HepG2 (cell line): Measurements from ENCODE around the gene MGAT5. TPM values are rescaled to one million over a fixed set of nuclear protein-coding genes. Genes with fewer than 3 reads are reported as not detected.

Source experiments
- ATAC-seq: fragments of 200-7000 bp; cut with Tn5 transposase; 3 replicates; pipeline ENCODE4 v1.9.1; 2020; ENCODE audit warnings: mild to moderate bottlenecking, moderate library complexity
- BruUV-seq: library from RNA; stranded (reverse); fragments of 400-500 nt; replicated peaks from 2 replicates; lab custom pipeline; 2021; lab: Mats Ljungman, UMichigan
- CTCF ChIA-PET: fragments of 300-600 bp; formaldehyde crosslinking; extraction: SDS; loops from one replicate; lab custom pipeline; 2021; ENCODE audit warnings: low total read pairs, inconsistent platforms, low intra/inter-chr PET ratio; lab: Yijun Ruan, JAX
- POLR2A ChIA-PET: fragments of 350-600 bp; sonication (Branson Sonifier 250); formaldehyde crosslinking; loops from one replicate; lab custom pipeline; 2020; ENCODE audit warnings: antibody characterized with exemption, inconsistent platforms; lab: Yijun Ruan, JAX
- DNase-seq: peaks from one replicate; pipeline ENCODE4 v3.0.0-alpha.2; 2015; ENCODE audit warnings: low spot score
- FAIRE-seq: peaks from 3 replicates; lab custom pipeline; 2011; peaks lifted over from hg19 to GRCh38; lab: Jason Lieb, UNC
- H2AFZ ChIP-seq: one replicate; pipeline ENCODE4 v1.6.1; 2011; ENCODE audit warnings: low read length, inconsistent platforms
- H3K27ac ChIP-seq: fragments of 300-600 bp; 3 replicates; pipeline ENCODE4 v1.8.0; 2011; ENCODE audit warnings: mixed run types, mild to moderate bottlenecking, mixed read lengths, low read length, inconsistent platforms; ENCODE audit not compliant: insufficient read depth; ENCODE audit errors: extremely low read length
- H3K27me3 ChIP-seq, 2 experiments: fragments of 200-600 bp in 1 of 2; 2 replicates in 1 of 2; 3 replicates in 1 of 2; pipeline versions ENCODE4 v1.6.0 to v1.8.0; 2011; ENCODE audit warnings: low read length in 2 of 2, mild to moderate bottlenecking in 2 of 2, moderate library complexity in 2 of 2, inconsistent platforms in 1 of 2; ENCODE audit not compliant: insufficient read depth in 2 of 2, control insufficient read depth in 1 of 2
- H3K36me3 ChIP-seq, 2 experiments: fragments of 200-600 bp in 1 of 2; replicated peaks in 1 of 2; 2 replicates in 1 of 2; 3 replicates in 1 of 2; pipeline versions ENCODE4 v1.5.1 to v1.8.0; 2011; ENCODE audit warnings: low read length in 2 of 2, inconsistent platforms in 1 of 2; ENCODE audit not compliant: insufficient read depth in 2 of 2, control insufficient read depth in 1 of 2
- H3K4me1 ChIP-seq: 2 replicates; pipeline ENCODE4 v1.5.1; 2012; ENCODE audit warnings: low read length, inconsistent platforms; ENCODE audit not compliant: insufficient read depth
- H3K4me2 ChIP-seq: 2 replicates; pipeline ENCODE4 v1.6.0; 2011; ENCODE audit warnings: low read depth, low read length, inconsistent platforms
- H3K4me3 ChIP-seq, 3 experiments: fragments of 200-600 bp in 1 of 3; sonication (generic), shearing (Covaris generic) in 1 of 3; replicated peaks in 1 of 3; 2 replicates each; pipeline ENCODE4 v1.5.1; 2011 to 2016; ENCODE audit warnings: low read length in 3 of 3, inconsistent platforms in 2 of 3, low read depth in 2 of 3, mild to moderate bottlenecking in 2 of 3, control low read depth in 1 of 3, mixed read lengths in 1 of 3; ENCODE audit not compliant: insufficient read depth in 1 of 3
- H3K79me2 ChIP-seq: one replicate; pipeline ENCODE4 v1.6.1; 2011; ENCODE audit warnings: low read length, inconsistent platforms; ENCODE audit not compliant: insufficient read depth
- H3K9ac ChIP-seq: 2 replicates; pipeline ENCODE4 v1.6.0; 2011; ENCODE audit warnings: mild to moderate bottlenecking, low read depth, low read length, inconsistent platforms; ENCODE audit not compliant: insufficient read depth
- H3K9me3 ChIP-seq: 2 replicates; pipeline ENCODE4 v1.5.1; 2012; ENCODE audit warnings: mild to moderate bottlenecking, low read length
- H4K20me1 ChIP-seq: 2 replicates; pipeline ENCODE4 v1.6.0; 2011; ENCODE audit warnings: inconsistent platforms, mild to moderate bottlenecking, low read length, moderate library complexity; ENCODE audit not compliant: insufficient read depth
- GFI1 ChIP-seq: sonication (generic); formaldehyde crosslinking; IDR thresholded peaks from 2 replicates; pipeline ENCODE4 v1.5.0; 2020; ENCODE audit warnings: missing genetic modification reagents, mild to moderate bottlenecking, borderline replicate concordance
- HNF1B ChIP-seq: sonication (generic); formaldehyde crosslinking; IDR thresholded peaks from 2 replicates; pipeline ENCODE4 v1.5.1; 2020; ENCODE audit warnings: mild to moderate bottlenecking, moderate library complexity, missing genetic modification reagents
- HOXD1 ChIP-seq: sonication (generic); formaldehyde crosslinking; IDR thresholded peaks from 2 replicates; pipeline ENCODE4 v1.5.0; 2020; ENCODE audit warnings: missing genetic modification reagents
- IRF2 ChIP-seq: IDR thresholded peaks from 2 replicates; pipeline ENCODE4 v1.6.1; 2018; ENCODE audit warnings: missing genetic modification reagents, missing compliant biosample characterization
- PAWR ChIP-seq: sonication (generic); formaldehyde crosslinking; IDR thresholded peaks from 2 replicates; pipeline ENCODE4 v1.4.0; 2020; ENCODE audit warnings: missing genetic modification reagents, mild to moderate bottlenecking, borderline replicate concordance
- RAD21 ChIP-seq: fragments of 450-650 bp; formaldehyde crosslinking; IDR thresholded peaks from 2 replicates; pipeline ENCODE4 v1.5.0; 2020; ENCODE audit warnings: mild to moderate bottlenecking
- RAD51 ChIP-seq: fragments of 450-650 bp; IDR thresholded peaks from 2 replicates; pipeline ENCODE4 v1.6.1; 2016; ENCODE audit warnings: borderline replicate concordance
- SMC3 ChIP-seq: IDR thresholded peaks from 2 replicates; pipeline ENCODE4 v1.6.1; 2011; ENCODE audit warnings: low read length, improper control_type of control experiment
- SOX6 ChIP-seq, 2 experiments: fragments of 450-650 bp in 1 of 2; sonication (generic) in 1 of 2; formaldehyde crosslinking in 1 of 2; IDR thresholded peaks; 2 replicates each; pipeline versions ENCODE4 v1.4.0 to v1.6.1; 2017 to 2020; ENCODE audit warnings: antibody characterized with exemption in 1 of 2, mild to moderate bottlenecking in 1 of 2, missing genetic modification reagents in 1 of 2
- STAG1 ChIP-seq: sonication (generic); formaldehyde crosslinking; IDR thresholded peaks from 2 replicates; pipeline ENCODE4 v1.4.0; 2020; ENCODE audit warnings: missing genetic modification reagents
- TEAD3 ChIP-seq: optimal IDR thresholded peaks from 2 replicates; pipeline ENCODE3; 2016; ENCODE audit warnings: borderline replicate concordance
- THAP11 ChIP-seq: IDR thresholded peaks from 2 replicates; pipeline ENCODE4 v1.6.1; 2016; ENCODE audit warnings: missing biosample characterization, missing genetic modification reagents
- XRCC5 ChIP-seq: fragments of 200-400 bp; formaldehyde crosslinking; optimal IDR thresholded peaks from 2 replicates; pipeline ENCODE3; 2017; ENCODE audit warnings: mild to moderate bottlenecking, low read length
- ZNF205 ChIP-seq: IDR thresholded peaks from 2 replicates; pipeline ENCODE4 v1.6.1; 2018; ENCODE audit warnings: missing biosample characterization, missing genetic modification reagents
- ZNF335 ChIP-seq: sonication (generic); formaldehyde crosslinking; IDR thresholded peaks from 2 replicates; pipeline ENCODE4 v1.4.0; 2020; ENCODE audit warnings: missing genetic modification reagents
- ZNF614 ChIP-seq: IDR thresholded peaks from 2 replicates; pipeline ENCODE4 v1.6.1; 2018; ENCODE audit warnings: missing biosample characterization, missing genetic modification reagents, inconsistent platforms, borderline replicate concordance
- WGBS: methylation state at CpG from one replicate; pipeline ENCODE4 v1.1.6; 2017; ENCODE audit warnings: low lambda C conversion rate; 5-methylcytosine and 5-hydroxymethylcytosine counted together
- in situ Hi-C: cut with HindIII; loops from 2 replicates; pipeline ENCODE4 v1.10.0; 2017; ENCODE audit warnings: low pct_unique_long_range_greater_than_20kb; ENCODE audit not compliant: extremely low pct_ligation_motif_present
- intact Hi-C: fragments of 100-400 bp; cut with micrococcal nuclease; formaldehyde crosslinking; loops from one replicate; pipeline ENCODE4 v1.10.0; 2022; ENCODE audit not compliant: unreplicated experiment
- polyA plus RNA-seq, 8 experiments: library from polyadenylated mRNA; depleted of rRNA in 3 of 8; stranded (reverse) in 7 of 8; unstranded in 1 of 8; fragments of >200 nt; fragmentation: Illumina TruSeq in 4 of 8; extraction: Trizol in 4 of 8; gene quantifications; 2 replicates each; pipeline versions ENCODE4 v1.2.1 to v1.2.3, GENCODE V29; 2011 to 2016; ENCODE audit warnings: low read depth in 4 of 8, missing spikeins in 1 of 8, mixed read lengths in 1 of 8; ENCODE audit not compliant: insufficient read depth in 1 of 8
- total RNA-seq, 5 experiments: library from RNA; depleted of rRNA; stranded (reverse); fragments of >200 nt; fragmentation: Illumina TruSeq; extraction: Trizol; gene quantifications; 2 replicates each; pipeline ENCODE4 v1.2.3, GENCODE V29; 2016; ENCODE audit warnings: low read depth in 1 of 5
- TF ChIP-seq, protein P1 (sequence below): sonication (generic); formaldehyde crosslinking; IDR thresholded peaks from 2 replicates; pipeline ENCODE4 v1.5.0; 2020; ENCODE audit warnings: mild to moderate bottlenecking, missing genetic modification reagents, moderate library complexity

The MGAT5 gene
- total and polyA plus RNA-seq, 2 of the 13 experiments (the other 11 are each of a cell fraction or from before 2014, with no cell fraction given) = 33.1 to 60.2 TPM

GRCh38 chr2:134207589-134208209, 46.2 kb upstream of the MGAT5 start:
- ChIA-PET CTCF (interaction anchor here (1.7 to 4.0 kb wide), 2 partner anchors 89 to 321 kb away, joined by 10 to 60 read pairs; no protein-coding TSS in a partner anchor), POLR2A (interaction anchor here (1.1 kb wide), 1 partner anchor 89 kb away, joined by 8 read pairs; no protein-coding TSS in a partner anchor)
- TF ChIP-seq ZNF614 (CRISPR knock-in tag) (0 out of 2 replicates have a peak, but pooled peaks have one; percentile 25), ZNF205 (0 out of 2 replicates have a peak, but pooled peaks have one; percentile 20), THAP11 (peak; percentile 38; the same call in 1 of the 2 replicates), SMC3 (peak; percentile 94), STAG1 (CRISPR knock-in tag) (peak; percentile 83), HOXD1 (CRISPR knock-in tag) (no peak), SOX6 (IDR thresholded peaks at IDR 0.05) (no peak), SOX6 (CRISPR knock-in tag; IDR thresholded peaks at IDR 0.05) (peak; percentile 33; the same call in 1 of the 2 replicates), HNF1B (no peak), RAD21 (CRISPR knock-in tag) (peak; percentile 81), ZNF335 (CRISPR knock-in tag) (no peak), RAD51 (no peak), XRCC5 (peak; percentile 45), PAWR (CRISPR knock-in tag) (no peak), GFI1 (CRISPR knock-in tag) (no peak), IRF2 (CRISPR knock-in tag) (0 out of 2 replicates have a peak, but pooled peaks have one; percentile 47), TEAD3 (CRISPR knock-in tag) (peak; percentile 10)
- TF ChIP-seq, protein P1, sequence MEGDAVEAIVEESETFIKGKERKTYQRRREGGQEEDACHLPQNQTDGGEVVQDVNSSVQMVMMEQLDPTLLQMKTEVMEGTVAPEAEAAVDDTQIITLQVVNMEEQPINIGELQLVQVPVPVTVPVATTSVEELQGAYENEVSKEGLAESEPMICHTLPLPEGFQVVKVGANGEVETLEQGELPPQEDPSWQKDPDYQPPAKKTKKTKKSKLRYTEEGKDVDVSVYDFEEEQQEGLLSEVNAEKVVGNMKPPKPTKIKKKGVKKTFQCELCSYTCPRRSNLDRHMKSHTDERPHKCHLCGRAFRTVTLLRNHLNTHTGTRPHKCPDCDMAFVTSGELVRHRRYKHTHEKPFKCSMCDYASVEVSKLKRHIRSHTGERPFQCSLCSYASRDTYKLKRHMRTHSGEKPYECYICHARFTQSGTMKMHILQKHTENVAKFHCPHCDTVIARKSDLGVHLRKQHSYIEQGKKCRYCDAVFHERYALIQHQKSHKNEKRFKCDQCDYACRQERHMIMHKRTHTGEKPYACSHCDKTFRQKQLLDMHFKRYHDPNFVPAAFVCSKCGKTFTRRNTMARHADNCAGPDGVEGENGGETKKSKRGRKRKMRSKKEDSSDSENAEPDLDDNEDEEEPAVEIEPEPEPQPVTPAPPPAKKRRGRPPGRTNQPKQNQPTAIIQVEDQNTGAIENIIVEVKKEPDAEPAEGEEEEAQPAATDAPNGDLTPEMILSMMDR (CRISPR knock-in tag) = peak; percentile 81
- WGBS = 78% methylated on average over 4 of the region's 5 CpGs
- Histone ChIP-seq H3K9me3 (no peaks in the 10 kb centered on the region), H3K27ac (no peak overlapping the region), H3K4me3 (no peak overlapping the region), H3K27me3 (no peaks in the 10 kb centered on the region), H2AFZ (no peak overlapping the region), H3K4me2 (no peak overlapping the region), H3K36me3 (no peaks in the 10 kb centered on the region; a peak in 1 of 5 replicates), H3K4me1 (peaks cover 17% of the 10 kb centered on the region), H3K79me2 (peaks cover 28% of the 10 kb centered on the region), H3K9ac (no peak overlapping the region), H4K20me1 (peaks cover 16% of the 10 kb centered on the region; the same call in 1 of the 2 replicates)
- FAIRE-seq = no peak
- in situ Hi-C loops (loop anchor here (5.0 to 25.0 kb wide), 2 partner anchors 90 to 320 kb away; no protein-coding TSS in a partner anchor), intact Hi-C loops (loop anchor here (5.0 kb wide), 3 partner anchors 90 to 320 kb away; no protein-coding TSS in a partner anchor)
- peak; percentile 99 for ATAC-seq
- peak; percentile 48 for DNase-seq
- no TSS peak for BruUV-seq
